RWPE2 (cell line): ENCODE measurements around the gene TAS1R2.

Experiments
- ATAC-seq: fragments of 200-7000 bp; cut with Tn5 transposase; 3 replicates; pipeline ENCODE4 v1.9.1; 2021; ENCODE audit warnings: low read depth
- DNase-seq: peaks from one replicate; pipeline ENCODE4 v3.0.0-alpha.2; 2020; ENCODE audit warnings: low spot score
- H3K27ac ChIP-seq: fragments of 450-650 bp; 2 replicates; pipeline ENCODE4 v1.5.1; 2017; ENCODE audit warnings: mild to moderate bottlenecking; ENCODE audit not compliant: poor library complexity, severe bottlenecking
- H3K27me3 ChIP-seq: fragments of 250-450 bp; sonication (Bioruptor Pico); 2 replicates; pipeline ENCODE4 v1.5.1; 2021; ENCODE audit warnings: mild to moderate bottlenecking, moderate library complexity; ENCODE audit not compliant: insufficient read depth, poor library complexity, severe bottlenecking
- H3K36me3 ChIP-seq: fragments of 250-450 bp; sonication (Bioruptor Pico); 2 replicates; pipeline ENCODE4 v1.5.1; 2020; ENCODE audit warnings: low read depth, mild to moderate bottlenecking, moderate library complexity
- H3K4me1 ChIP-seq: fragments of 250-450 bp; sonication (Bioruptor Pico); 2 replicates; pipeline ENCODE4 v1.5.1; 2021; ENCODE audit warnings: mild to moderate bottlenecking, moderate library complexity; ENCODE audit not compliant: insufficient read depth, poor library complexity, severe bottlenecking
- H3K4me3 ChIP-seq: fragments of 250-450 bp; sonication (Bioruptor Pico); 2 replicates; pipeline ENCODE4 v1.5.1; 2021; ENCODE audit warnings: mild to moderate bottlenecking, moderate library complexity; ENCODE audit not compliant: severe bottlenecking
- H3K9me3 ChIP-seq: fragments of 250-450 bp; sonication (Bioruptor Pico); 2 replicates; pipeline ENCODE4 v1.5.1; 2021; ENCODE audit warnings: mild to moderate bottlenecking, moderate library complexity; ENCODE audit not compliant: severe bottlenecking
- TF ChIP-seq, protein P1 (sequence below): fragments of 450-650 bp; IDR thresholded peaks from one replicate; pipeline ENCODE4 v1.5.1; 2017; ENCODE audit warnings: mild to moderate bottlenecking, moderate library complexity; ENCODE audit not compliant: poor library complexity, severe bottlenecking

TAS1R2 gene

GRCh38 chr1:18865176-18865575 lies 5.7 kb upstream of the TAS1R2 start:
- Histone ChIP-seq H3K27ac (no peak overlapping the region), H3K27me3 (no peaks in the 10 kb centered on the region), H3K36me3 (no peaks in the 10 kb centered on the region), H3K4me1 (no peaks in the 10 kb centered on the region), H3K4me3 (no peak overlapping the region), H3K9me3 (no peaks in the 10 kb centered on the region)
- TF ChIP-seq, protein P1, sequence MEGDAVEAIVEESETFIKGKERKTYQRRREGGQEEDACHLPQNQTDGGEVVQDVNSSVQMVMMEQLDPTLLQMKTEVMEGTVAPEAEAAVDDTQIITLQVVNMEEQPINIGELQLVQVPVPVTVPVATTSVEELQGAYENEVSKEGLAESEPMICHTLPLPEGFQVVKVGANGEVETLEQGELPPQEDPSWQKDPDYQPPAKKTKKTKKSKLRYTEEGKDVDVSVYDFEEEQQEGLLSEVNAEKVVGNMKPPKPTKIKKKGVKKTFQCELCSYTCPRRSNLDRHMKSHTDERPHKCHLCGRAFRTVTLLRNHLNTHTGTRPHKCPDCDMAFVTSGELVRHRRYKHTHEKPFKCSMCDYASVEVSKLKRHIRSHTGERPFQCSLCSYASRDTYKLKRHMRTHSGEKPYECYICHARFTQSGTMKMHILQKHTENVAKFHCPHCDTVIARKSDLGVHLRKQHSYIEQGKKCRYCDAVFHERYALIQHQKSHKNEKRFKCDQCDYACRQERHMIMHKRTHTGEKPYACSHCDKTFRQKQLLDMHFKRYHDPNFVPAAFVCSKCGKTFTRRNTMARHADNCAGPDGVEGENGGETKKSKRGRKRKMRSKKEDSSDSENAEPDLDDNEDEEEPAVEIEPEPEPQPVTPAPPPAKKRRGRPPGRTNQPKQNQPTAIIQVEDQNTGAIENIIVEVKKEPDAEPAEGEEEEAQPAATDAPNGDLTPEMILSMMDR: no peak
- ATAC-seq (no peak), DNase-seq (no peak)

DNA sequence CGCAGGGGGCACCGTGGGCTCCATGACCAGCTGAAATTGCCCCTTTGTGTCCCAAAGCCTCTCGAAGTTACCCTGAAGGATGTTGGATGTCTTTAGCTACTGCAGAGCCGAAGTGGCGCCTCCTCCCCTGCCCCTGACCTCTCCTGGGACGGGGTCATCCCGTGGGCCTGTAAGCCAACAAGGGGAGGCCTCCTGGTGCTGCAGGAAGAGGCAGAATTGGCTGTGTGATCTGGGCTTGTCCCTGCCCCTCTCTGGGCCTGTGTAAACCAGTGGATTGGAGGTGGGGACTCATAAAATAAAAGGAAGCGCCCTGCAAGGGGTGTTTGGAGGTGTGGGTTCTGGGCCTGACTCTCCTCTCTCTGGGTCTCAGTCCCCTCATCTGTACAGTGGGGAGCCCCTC lies 2.1 kb upstream of the TAS1R2 start:
- H3K27me3 ChIP-seq: no peaks in the 10 kb centered on the region
- TF ChIP-seq, protein P1: no peak

DNA sequence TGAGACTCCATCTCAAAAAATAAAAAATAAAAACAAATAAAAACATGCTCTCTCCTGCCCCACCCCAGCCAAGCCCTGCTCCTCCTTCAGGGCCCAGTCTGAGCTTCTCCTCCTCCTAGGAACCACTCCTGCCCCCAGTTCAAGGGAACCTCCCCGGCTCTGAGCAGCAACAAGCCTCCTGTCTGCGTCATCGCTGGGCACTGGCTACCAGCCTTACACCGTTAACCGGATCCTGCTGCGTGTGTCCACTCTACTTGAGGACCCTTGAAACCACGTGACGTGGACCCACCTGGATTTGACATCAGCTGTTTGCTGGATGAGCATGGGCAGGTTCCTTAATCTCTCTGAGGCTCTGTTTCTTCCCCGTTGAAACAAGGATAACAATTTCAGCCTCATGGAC lies 1.6 kb upstream of the TAS1R2 start:
- Histone ChIP-seq H3K9me3 (no peaks in the 10 kb centered on the region), H3K36me3 (no peaks in the 10 kb centered on the region), H3K4me1 (no peaks in the 10 kb centered on the region), H3K27me3 (no peaks in the 10 kb centered on the region), H3K27ac (no peak overlapping the region), H3K4me3 (no peak overlapping the region)
- ATAC-seq (no peak), DNase-seq (no peak)
- TF ChIP-seq, protein P1: no peak

More for the DNA sequence above, 2.1 kb upstream of the TAS1R2 start:
- H3K4me1 ChIP-seq: no peaks in the 10 kb centered on the region
- H3K4me3 ChIP-seq: no peak overlapping the region
- DNase-seq (no peak), ATAC-seq (no peak)
- no peak overlapping the region for H3K27ac ChIP-seq
- H3K36me3 ChIP-seq: no peaks in the 10 kb centered on the region
- H3K9me3 ChIP-seq: no peaks in the 10 kb centered on the region

GRCh38 chr1:18858070-18858688 lies 1.3 kb downstream of the TAS1R2 start:
- TF ChIP-seq, protein P1: no peak
- Histone ChIP-seq H3K9me3 (no peaks in the 10 kb centered on the region), H3K4me3 (no peak overlapping the region), H3K27ac (no peak overlapping the region), H3K36me3 (no peaks in the 10 kb centered on the region), H3K27me3 (no peaks in the 10 kb centered on the region), H3K4me1 (no peaks in the 10 kb centered on the region)
- ATAC-seq: no peak
- DNase-seq: no peak

GRCh38 chr1:18856435-18856834 lies 3.0 kb downstream of the TAS1R2 start:
- no peak for ATAC-seq
- H3K27ac ChIP-seq: no peak overlapping the region
- H3K4me1 ChIP-seq: no peaks in the 10 kb centered on the region
- no peak overlapping the region for H3K4me3 ChIP-seq
- DNase-seq: no peak
- no peaks in the 10 kb centered on the region for H3K36me3 ChIP-seq
- TF ChIP-seq, protein P1: no peak
- no peaks in the 10 kb centered on the region for H3K27me3 ChIP-seq
- no peaks in the 10 kb centered on the region for H3K9me3 ChIP-seq
